ENCODE measurements around the gene FADS1.

DNA sequence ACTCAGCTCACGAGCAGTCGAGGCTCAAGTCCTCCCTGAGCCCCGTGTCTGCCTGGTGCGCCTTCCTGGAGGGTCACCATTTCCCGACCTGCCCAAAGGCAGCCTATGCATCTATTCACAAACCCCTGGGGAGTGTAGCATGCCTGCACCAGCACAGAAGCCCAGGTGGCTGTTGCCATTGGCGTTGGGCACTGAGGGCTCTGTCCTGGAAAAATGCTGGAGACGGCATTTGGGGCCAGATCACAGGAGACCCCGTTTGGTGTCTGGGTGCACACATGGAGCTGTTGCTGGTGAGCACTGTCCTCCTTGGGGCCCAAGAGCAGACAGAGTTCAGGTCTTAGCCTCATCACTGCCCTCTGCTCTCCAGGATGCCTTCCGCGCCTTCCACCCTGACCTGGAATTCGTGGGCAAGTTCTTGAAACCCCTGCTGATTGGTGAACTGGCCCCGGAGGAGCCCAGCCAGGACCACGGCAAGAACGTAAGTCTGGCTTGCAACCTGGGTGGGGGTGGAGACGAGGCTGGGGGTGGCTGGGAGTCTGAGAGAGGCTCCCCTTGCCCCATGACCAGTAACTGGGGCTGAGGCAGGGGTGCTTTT, 20.7 kb upstream of the FADS1 start:
- TF ChIP-seq, protein P1, sequence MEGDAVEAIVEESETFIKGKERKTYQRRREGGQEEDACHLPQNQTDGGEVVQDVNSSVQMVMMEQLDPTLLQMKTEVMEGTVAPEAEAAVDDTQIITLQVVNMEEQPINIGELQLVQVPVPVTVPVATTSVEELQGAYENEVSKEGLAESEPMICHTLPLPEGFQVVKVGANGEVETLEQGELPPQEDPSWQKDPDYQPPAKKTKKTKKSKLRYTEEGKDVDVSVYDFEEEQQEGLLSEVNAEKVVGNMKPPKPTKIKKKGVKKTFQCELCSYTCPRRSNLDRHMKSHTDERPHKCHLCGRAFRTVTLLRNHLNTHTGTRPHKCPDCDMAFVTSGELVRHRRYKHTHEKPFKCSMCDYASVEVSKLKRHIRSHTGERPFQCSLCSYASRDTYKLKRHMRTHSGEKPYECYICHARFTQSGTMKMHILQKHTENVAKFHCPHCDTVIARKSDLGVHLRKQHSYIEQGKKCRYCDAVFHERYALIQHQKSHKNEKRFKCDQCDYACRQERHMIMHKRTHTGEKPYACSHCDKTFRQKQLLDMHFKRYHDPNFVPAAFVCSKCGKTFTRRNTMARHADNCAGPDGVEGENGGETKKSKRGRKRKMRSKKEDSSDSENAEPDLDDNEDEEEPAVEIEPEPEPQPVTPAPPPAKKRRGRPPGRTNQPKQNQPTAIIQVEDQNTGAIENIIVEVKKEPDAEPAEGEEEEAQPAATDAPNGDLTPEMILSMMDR (conservative IDR thresholded peaks at IDR 0.05; ENCODE audit: low read depth, low read length), result no peak
- no peak for TF ChIP-seq EZH2 (IDR thresholded peaks at IDR 0.05; ENCODE audit: borderline replicate concordance, low read depth, low read length, poor library complexity, severe bottlenecking)

All from A673 (cell line).